GM15510 (cell line): ENCODE results near the gene KIF20B.

Experiments
- POLR2A ChIP-seq: IDR thresholded peaks from 3 replicates; pipeline ENCODE4 v1.6.1; 2011; ENCODE audit warnings: borderline replicate concordance; ENCODE audit not compliant: insufficient read length; ENCODE audit errors: extremely low read depth

KIF20B gene

DNA sequence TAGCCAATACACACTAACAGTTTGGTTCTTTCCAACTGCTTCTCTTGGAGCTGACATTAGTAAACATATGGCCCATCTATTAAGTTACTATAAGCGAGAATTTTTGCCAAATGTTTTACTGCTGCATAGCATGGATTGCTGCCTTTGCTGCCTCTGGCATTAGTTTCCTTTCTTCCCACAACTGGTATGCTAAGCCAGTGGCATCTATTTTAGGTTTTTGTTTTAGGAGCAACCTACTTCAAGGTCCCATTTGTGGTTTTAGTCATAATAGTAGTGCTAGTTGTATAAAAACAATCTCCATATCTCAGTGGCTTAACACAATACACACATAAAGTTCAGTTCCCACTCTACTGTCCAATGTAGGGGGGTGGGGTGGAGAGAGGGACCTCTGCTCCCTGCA, 30.5 kb upstream of the KIF20B start:
- no peak for TF ChIP-seq POLR2A

DNA sequence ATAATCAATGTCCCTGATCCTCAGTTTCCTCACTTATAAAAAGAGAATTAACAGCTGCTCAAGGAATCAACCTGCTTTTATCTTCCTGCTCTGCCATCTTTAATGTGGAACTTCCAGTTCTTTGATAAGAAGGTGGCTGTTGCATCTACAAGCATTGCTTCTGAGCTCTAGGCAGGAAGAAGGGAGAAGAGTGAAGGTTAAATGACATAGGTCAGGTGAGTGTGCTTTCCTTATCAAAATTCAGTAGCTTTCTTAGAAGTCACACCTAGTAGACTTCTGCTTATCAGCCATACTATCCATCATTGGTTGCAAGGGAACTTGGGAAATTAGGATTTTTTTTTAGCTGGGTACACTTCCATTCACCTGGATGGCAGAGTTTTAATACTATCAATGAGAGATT, 24.0 kb upstream of the KIF20B start:
- no peak for TF ChIP-seq POLR2A

DNA sequence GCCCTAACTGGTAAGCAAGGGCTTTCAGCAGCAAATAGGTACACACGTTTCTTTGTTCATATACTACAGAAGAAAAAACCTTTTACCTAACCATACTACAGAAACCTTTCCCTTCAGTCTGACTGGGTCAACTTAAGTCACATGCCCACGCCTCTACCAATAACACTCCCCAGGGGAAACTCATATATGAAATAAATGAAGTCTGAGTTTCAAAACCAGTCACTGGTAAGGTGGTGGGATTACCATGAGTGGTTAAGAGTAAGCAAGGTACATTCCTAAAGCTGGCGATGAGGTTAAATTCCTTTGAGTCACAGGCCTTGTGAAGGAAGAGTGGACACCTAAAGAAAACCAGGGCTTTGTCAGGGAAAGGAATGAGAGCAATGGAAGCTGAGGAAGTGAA, 21.4 kb upstream of the KIF20B start:
- no peak for TF ChIP-seq POLR2A

DNA sequence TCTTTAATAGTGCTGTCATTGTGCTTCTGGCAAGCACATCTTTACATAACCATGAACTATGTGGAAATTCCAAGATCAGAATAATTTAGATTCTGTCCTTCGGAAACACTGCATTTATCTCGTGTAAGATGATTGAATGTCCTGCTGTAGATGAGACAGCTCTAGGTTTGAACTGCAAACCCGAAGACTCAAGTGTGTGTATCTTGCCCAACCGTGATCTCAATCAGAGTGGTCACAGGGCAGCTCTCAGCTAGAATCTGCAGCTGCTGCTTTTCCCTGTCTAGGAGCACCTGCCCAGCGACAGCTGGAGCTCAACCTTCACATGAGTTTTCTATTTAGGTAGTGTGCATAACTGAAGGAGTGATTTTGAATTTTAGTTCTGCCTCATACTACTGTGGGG, 17.5 kb upstream of the KIF20B start:
- no peak for TF ChIP-seq POLR2A

DNA sequence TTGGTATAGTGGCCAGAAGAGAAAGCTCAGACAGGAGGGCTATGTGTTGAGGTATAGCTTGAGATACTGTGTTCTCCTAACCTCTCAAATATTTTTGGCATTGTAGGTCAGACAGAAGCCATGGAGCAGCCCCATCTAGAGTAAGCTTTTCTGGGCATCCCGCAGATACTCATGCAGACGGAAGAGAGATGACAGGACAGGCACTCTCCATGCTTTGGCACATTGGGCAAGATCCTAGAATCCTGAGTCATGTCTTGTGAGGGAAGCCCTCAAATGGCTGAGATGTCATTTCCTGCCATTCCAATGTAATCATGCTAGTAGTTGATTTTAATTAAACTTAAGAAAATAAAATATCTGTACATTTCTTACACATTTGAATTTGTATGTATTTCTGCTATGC, 16.8 kb upstream of the KIF20B start:
- TF ChIP-seq POLR2A: no peak

DNA sequence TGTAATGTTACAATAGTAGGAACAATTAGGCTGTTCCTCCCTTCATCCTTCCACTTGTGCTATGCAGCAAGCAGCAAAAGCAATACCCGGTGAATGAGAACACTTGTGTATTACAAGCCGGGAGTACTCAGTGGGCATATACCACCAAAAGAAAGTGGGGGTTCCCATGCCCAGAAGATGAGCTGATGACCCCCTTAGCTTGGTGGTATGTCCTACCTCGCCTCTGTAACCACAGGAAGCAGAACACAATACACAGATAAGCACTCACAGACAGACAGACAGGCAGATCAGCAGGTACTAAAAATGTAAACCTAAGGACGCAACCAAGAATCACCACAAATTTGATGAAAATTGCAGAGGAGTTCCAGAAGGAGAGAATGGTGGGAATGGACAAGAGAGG, 15.5 kb upstream of the KIF20B start:
- TF ChIP-seq POLR2A: no peak

DNA sequence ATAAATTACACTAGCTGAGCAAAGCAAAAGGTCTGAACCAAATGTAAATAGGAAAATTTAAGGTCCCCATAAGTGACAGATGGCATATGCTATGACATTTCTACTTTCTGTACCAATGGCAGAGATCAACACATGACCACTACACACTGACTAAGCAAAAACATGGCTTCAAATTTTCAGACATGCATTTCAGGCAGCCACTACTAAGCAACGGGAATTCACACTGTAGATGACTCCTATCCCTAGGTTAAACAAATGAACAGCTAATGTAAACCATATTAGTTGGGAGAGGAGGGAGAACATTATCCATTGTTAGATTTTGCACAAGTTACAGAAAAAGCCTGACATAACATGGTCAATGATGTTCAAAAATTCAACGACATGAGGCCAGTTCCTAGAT, 11.4 kb upstream of the KIF20B start:
- no peak for TF ChIP-seq POLR2A

DNA sequence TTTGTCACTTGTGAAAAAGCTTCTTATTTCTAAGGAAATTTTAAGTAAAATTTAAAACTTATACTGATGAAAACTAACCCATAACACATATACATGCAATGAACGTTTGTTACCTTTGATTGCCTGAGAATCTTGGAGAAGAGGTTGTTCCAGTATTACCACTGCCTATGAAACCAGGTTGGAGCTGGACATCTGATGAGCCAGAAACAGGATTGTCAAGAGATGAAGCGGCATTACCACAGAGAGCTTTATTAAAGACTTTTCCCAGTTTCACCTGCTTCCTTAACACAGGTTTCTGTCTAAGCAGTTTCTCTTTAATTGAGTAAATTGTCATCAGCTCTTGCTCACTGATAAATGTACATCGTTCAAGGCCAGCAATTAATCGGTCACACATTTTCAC, 9.0 kb upstream of the KIF20B start:
- TF ChIP-seq POLR2A: no peak

DNA sequence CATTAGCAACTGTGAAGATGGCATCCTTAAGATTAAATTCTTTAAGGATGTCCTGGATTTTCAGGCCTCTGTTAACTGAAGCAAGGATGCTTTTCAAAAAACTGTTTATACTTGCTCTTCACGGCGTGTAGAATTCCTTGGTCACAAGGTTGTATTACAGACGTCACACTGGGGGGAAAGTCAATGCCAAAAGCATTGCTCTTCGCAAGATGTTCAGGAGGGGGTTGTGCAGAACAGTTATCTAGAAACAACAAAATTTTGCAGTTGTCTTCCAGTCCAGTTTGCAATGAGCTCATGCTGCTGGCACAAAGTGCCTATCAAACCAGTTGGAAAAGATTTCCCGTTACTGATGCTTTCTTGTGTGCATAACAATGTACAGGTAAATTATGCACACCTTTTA, 8.2 kb upstream of the KIF20B start:
- TF ChIP-seq POLR2A: no peak

DNA sequence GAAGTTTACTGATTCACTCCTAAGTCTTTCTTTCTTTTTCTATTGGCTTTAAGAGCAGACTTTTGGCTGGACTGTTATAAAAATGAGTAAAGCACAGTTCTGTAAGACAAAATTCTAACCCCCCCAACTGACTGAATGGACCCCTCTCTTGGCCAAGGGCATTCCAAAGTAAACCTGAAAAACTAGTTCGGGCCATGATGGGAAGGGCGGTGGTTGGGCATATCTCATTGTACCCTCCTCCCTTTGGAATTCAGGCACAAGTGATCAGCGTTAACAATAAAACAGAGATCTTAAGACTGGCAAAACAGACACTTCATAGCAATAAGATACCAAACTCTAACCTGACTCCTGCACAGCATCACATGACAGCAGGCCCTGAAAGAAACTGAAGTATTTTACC, 6.1 kb upstream of the KIF20B start:
- no peak for TF ChIP-seq POLR2A

DNA sequence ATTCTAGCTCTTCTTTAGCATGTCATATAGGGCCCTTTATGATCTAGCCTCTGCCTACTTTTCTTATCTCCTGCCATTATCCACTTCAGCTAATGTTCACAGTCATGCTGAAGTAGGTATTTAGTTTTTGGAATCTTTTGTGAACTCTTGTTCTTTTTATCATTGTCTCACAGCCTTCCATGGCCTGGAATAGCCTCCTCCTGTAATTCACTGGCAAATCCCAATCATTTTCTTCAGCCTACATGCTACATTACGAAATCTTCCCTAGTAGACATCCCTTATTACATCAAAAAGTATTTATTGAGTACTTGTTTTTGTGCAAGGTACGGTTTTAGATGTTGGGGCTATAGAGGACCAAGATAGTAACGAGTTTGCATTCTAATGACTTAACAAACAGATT, 3.4 kb upstream of the KIF20B start:
- no peak for TF ChIP-seq POLR2A

DNA sequence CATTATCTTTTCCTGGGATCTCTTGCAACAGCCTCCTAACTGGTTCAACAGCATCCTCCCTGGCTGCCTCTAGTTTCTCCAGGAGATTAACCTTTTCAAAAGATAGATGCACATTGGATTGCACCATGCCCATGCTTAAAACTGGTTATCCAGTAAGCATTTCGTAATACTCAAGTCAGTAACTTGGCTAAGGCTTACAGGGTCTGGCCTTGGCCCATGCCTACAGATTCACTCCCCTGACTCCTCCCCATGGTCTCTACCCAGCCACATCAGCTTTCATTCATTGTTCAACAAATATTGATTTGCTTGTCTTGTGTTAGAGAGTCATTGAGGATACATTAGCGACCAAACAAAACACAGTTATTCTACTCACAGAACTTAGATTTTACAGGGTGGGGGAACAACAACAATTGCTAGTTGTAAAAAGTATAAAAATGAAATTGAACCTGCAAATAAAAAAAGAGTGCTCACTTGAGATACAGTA, 1.8 kb upstream of the KIF20B start:
- no peak for TF ChIP-seq POLR2A

DNA sequence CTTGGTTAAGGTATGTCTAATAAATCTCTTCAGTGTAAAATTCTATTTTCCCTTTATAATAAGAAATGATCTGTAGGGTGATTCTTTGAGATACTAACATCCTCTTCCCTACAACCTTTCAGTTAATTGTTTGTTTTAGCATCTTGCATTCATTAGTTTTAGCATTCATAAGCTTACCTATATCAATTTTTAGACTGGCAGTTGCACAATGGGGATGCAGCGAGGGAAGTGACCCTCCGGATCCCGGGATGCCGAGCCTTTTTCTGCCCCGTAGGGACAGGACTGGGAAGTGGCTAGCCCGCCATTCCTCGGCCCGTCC, 508 bp upstream of the KIF20B start:
- no peak for TF ChIP-seq POLR2A

DNA sequence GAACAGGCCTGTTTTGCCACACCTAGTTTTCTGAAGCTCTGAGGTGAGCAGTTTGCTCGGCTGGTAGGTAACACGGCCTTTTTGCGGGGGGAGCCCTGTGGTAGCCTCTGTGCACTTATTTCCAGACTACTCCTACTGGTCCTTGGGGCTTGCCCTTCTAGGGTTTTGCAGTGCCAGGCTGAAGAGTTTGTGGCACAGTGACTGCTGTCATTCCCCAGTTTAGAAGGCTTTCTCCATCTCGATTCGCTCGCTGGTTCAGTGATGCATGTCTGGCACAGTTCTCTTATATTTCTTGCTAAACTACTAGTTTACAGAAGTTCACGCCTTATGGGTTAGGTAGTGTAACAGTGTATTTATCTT, 711 bp downstream of the KIF20B start:
- TF ChIP-seq POLR2A: no peak

DNA sequence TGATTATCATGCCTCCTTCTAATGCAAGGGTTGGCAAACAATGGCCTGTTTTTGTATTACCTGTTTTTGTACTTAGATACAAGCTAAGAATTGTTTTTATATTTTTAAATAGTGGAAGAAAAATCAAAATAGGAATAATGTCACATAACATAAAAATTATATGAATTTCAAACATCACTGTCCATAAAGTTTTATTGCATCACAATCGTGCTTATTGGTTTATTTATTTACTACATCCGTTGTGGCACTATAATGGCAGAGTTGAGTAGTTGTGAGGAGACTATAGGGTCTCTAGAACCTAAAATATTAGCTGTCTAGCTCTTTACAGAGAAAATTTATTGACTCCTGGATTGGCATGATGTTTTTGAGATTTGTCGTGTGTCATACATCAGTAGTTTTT, 4.1 kb downstream of the KIF20B start:
- no peak for TF ChIP-seq POLR2A

DNA sequence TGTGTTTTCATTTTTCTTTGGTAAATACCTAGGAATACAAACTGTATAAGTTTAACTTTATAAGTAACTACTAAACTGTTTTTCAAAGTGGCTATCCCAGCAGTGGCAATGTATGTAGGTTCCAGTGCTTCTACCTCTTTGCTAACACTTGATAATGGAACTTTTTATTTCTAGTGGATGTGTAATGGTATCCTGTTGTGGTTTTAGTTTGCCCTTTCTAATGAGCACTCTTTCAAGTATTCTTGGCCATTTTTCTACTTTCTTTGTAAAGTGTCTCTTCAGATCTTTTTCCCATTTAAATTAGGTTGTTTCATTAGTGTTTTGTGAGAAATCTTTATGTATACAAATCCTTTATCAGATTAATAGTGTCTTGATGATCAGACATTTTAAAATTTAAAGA, 4.6 kb downstream of the KIF20B start:
- TF ChIP-seq POLR2A: no peak

DNA sequence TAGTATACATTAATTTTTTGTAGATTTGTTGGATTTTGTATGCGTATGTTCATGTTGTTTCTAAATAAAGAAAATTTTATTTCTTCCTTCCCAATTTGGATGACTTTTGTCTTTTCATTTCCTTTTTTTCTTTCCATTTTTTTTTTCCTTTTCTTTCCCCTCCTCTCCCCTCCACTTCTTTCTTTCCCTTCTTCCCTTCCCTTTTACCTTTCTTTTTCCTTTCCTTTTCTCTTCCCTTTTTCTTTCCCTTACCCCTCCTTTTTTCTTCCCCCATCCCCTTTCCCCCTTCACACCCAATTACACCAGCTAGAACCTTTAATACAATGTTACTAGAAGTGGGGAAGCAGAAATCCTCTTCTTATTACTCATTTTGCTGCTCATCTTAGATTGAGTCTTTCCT, 6.0 kb downstream of the KIF20B start:
- no peak for TF ChIP-seq POLR2A

DNA sequence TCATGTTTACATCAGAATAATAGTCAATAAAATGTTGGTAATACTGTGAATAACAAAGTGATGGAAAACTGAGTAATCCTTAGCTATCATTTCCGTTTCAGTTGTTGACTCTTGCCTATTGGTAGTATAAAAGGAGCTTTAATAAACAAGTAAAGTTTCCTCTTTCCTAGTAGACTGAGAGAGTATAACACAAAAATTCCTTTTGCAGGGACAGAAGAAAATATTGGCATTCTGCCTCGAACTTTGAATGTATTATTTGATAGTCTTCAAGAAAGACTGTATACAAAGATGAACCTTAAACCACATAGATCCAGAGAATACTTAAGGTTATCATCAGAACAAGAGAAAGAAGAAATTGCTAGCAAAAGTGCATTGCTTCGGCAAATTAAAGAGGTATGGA, 9.4 kb downstream of the KIF20B start:
- no peak for TF ChIP-seq POLR2A
